ENCODE measurements around the gene CDKAL1.
"Not testable (repeated sequence)": the region's sequence is repeated elsewhere in the genome, so short reads cannot be mapped to it uniquely, and the experiment has no call there.

DNA sequence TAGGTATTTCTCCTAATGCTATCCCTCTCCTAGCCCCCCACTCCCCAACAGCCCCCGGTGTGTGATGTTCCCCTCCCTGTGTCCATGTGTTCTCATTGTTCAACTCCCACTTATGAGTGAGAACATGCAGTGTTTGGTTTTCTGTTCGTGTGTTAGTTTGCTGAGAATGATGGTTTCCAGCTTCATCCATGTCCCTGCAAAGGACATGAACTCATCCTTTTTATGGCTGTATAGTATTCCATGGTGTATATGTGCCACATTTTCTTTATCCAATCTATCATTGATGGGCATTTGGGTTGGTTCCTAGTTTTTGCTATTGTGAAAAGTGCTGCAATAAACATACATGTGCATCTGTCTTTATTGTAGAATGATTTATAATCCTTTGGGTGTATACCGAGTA lies 56.2 kb downstream of the CDKAL1 start:
- TF ChIP-seq L3MBTL2 (conservative IDR thresholded peaks at IDR 0.05); TARDBP (IDR thresholded peaks at IDR 0.05); ELF4 (IDR thresholded peaks at IDR 0.05): not testable (repeated sequence)
